CMK (cell line): ENCODE results near the gene RALB.

Experiments used
- DNase-seq: peaks from one replicate; pipeline ENCODE4 v3.0.0-alpha.2; 2010; ENCODE audit warnings: low read depth

RALB gene

GRCh38 chr2:120338015-120338414 lies 85.4 kb downstream of the RALB start:
- DNase-seq, result no peak

GRCh38 chr2:120341977-120342376 lies 89.3 kb downstream of the RALB start:
- no peak for DNase-seq

GRCh38 chr2:120342446-120342845 lies 89.8 kb downstream of the RALB start:
- no peak for DNase-seq

- DNase-seq, result no peak
Measured at GRCh38 chr2:120343100-120343432, 90.4 kb downstream of the RALB start.

- no peak for DNase-seq
Measured at GRCh38 chr2:120343433-120344105, 90.9 kb downstream of the RALB start.
